ENCODE results near the gene WDFY1.

WDFY1 gene, protein sequence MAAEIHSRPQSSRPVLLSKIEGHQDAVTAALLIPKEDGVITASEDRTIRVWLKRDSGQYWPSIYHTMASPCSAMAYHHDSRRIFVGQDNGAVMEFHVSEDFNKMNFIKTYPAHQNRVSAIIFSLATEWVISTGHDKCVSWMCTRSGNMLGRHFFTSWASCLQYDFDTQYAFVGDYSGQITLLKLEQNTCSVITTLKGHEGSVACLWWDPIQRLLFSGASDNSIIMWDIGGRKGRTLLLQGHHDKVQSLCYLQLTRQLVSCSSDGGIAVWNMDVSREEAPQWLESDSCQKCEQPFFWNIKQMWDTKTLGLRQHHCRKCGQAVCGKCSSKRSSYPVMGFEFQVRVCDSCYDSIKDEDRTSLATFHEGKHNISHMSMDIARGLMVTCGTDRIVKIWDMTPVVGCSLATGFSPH

GRCh38 chr2:223944703-223945531, at the start of gene WDFY1:
Gene WDFY1 (minus strand): TSS chr2:223945335. CDS start chr2:223945284, 51 bp downstream.
- TF ChIP-seq, protein P1, sequence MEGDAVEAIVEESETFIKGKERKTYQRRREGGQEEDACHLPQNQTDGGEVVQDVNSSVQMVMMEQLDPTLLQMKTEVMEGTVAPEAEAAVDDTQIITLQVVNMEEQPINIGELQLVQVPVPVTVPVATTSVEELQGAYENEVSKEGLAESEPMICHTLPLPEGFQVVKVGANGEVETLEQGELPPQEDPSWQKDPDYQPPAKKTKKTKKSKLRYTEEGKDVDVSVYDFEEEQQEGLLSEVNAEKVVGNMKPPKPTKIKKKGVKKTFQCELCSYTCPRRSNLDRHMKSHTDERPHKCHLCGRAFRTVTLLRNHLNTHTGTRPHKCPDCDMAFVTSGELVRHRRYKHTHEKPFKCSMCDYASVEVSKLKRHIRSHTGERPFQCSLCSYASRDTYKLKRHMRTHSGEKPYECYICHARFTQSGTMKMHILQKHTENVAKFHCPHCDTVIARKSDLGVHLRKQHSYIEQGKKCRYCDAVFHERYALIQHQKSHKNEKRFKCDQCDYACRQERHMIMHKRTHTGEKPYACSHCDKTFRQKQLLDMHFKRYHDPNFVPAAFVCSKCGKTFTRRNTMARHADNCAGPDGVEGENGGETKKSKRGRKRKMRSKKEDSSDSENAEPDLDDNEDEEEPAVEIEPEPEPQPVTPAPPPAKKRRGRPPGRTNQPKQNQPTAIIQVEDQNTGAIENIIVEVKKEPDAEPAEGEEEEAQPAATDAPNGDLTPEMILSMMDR (IDR thresholded peaks at IDR 0.05; ENCODE audit: low read depth, low read length, missing control alignments) = no peak
- peak; percentile 42 for DNase-seq (ENCODE audit: low read depth)
- H3K4me3 ChIP-seq (ENCODE audit: low read depth, low read length) = peak within 1 kb of the TSS; percentile 91

GRCh38 chr2:223994562-223995162, 49.5 kb upstream of the WDFY1 start:
- TF ChIP-seq, protein P1 (IDR thresholded peaks at IDR 0.05; ENCODE audit: low read depth, low read length, missing control alignments) = no peak
- no peak for DNase-seq (ENCODE audit: low read depth)
- H3K4me3 ChIP-seq (ENCODE audit: low read depth, low read length) = no peak overlapping the region

- TF ChIP-seq, protein P1 (IDR thresholded peaks at IDR 0.05; ENCODE audit: low read depth, low read length, missing control alignments) = peak; percentile 75
- peak; percentile 42 for DNase-seq (ENCODE audit: low read depth)
- H3K4me3 ChIP-seq (ENCODE audit: low read depth, low read length) = no peak overlapping the region
Measured at GRCh38 chr2:223993634-223994232, 48.6 kb upstream of the WDFY1 start.

- H3K4me3 ChIP-seq (ENCODE audit: low read depth, low read length) = no peak overlapping the region
- no peak for DNase-seq (ENCODE audit: low read depth)
- TF ChIP-seq, protein P1 (IDR thresholded peaks at IDR 0.05; ENCODE audit: low read depth, low read length, missing control alignments) = no peak
Measured at GRCh38 chr2:223991611-223992010, 46.5 kb upstream of the WDFY1 start.

DNA sequence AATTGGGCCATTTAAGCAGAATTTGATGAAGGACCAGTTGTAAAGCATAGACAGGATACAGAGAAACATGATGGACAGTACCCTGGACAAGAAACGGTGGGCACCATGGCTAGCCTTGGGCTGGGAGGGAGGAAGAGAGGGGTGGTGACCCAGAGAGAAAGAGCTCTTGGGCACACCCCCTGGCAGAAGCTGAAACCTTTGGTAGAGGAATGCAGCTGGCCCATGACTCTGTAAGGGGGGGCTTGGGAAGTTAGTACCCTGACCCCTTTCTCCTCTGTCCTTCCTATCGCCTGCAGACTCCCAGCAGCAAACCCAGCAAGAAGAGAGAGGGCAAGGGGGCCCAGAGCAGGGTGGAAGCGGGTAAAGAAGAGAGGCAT, 44.7 kb upstream of the WDFY1 start:
- no peak overlapping the region for H3K4me3 ChIP-seq (ENCODE audit: low read depth, low read length)
- no peak for DNase-seq (ENCODE audit: low read depth)

More for the DNA sequence above, 44.7 kb upstream of the WDFY1 start:
- TF ChIP-seq, protein P1 (IDR thresholded peaks at IDR 0.05; ENCODE audit: low read depth, low read length, missing control alignments) = no peak

Measured in GM12864 (cell line).